A549 (cell line): ENCODE results near the gene TGFBR3L. TPM values are rescaled to one million over a fixed set of nuclear protein-coding genes. Genes with fewer than 3 reads are reported as not detected.

Experiments
- ATAC-seq, 2 experiments: fragments of 200-7000 bp in 1 of 2; fragments of >200 bp in 1 of 2; cut with Nextera tagmentation in 1 of 2; cut with Tn5 transposase in 1 of 2; 3 replicates each; pipeline versions ENCODE4 v1.8.0 to v1.9.1; 2018 to 2020; ENCODE audit warnings: mild to moderate bottlenecking in 1 of 2, moderate library complexity in 1 of 2
- CTCF ChIA-PET: fragments of 300-600 bp; sonication (Branson Sonifier 250); formaldehyde crosslinking; extraction: SDS; loops from one replicate; lab custom pipeline; 2021; ENCODE audit warnings: antibody characterized with exemption, inconsistent platforms; lab: Yijun Ruan, JAX
- POLR2A ChIA-PET: fragments of 350-600 bp; formaldehyde crosslinking; extraction: SDS; loops from one replicate; lab custom pipeline; 2021; ENCODE audit warnings: antibody characterized with exemption, inconsistent platforms; lab: Yijun Ruan, JAX
- DNase-seq, 2 experiments: peaks; one replicate each; pipeline versions ENCODE4 v3.0.0 to v3.0.0-alpha.2; 2011 to 2016; ENCODE audit warnings: low read depth in 1 of 2, low spot score in 1 of 2
- FAIRE-seq: peaks from 2 replicates; lab custom pipeline; 2011; peaks lifted over from hg19 to GRCh38; lab: Jason Lieb, UNC
- H3K27ac ChIP-seq, 2 experiments: fragments of >200 bp; sonication (Bioruptor Twin); formaldehyde crosslinking; 3 replicates each; pipeline ENCODE4 v1.5.1; 2016 to 2017
- H3K4me1 ChIP-seq: fragments of >200 bp; sonication (Bioruptor Twin); formaldehyde crosslinking; 3 replicates; pipeline ENCODE4 v1.6.1; 2016
- H3K4me2 ChIP-seq: fragments of >200 bp; sonication (Bioruptor Twin); formaldehyde crosslinking; 3 replicates; pipeline ENCODE4 v1.6.1; 2016
- H3K4me3 ChIP-seq: fragments of >200 bp; sonication (Bioruptor Twin); formaldehyde crosslinking; 3 replicates; pipeline ENCODE4 v1.5.1; 2016
- H3K9me3 ChIP-seq: fragments of >200 bp; sonication (Bioruptor Twin); formaldehyde crosslinking; 3 replicates; pipeline ENCODE4 v1.6.1; 2016
- CBX2 ChIP-seq: fragments of 200-600 bp; sonication (generic); IDR thresholded peaks from 2 replicates; pipeline ENCODE4 v1.6.1; 2016; ENCODE audit warnings: low read depth, mild to moderate bottlenecking, borderline replicate concordance
- CEBPB ChIP-seq, 2 experiments: fragments of >200 bp in 1 of 2; sonication (Bioruptor Twin) in 1 of 2; formaldehyde crosslinking in 1 of 2; IDR thresholded peaks; 2 replicates each; pipeline ENCODE4 v1.6.1; 2012 to 2016
- CHD2 ChIP-seq: fragments of 150-350 bp; IDR thresholded peaks from 2 replicates; pipeline ENCODE4 v1.6.1; 2014; ENCODE audit warnings: low read length; ENCODE audit not compliant: partially characterized antibody
- E2F6 ChIP-seq: IDR thresholded peaks from 2 replicates; pipeline ENCODE4 v1.6.1; 2012; ENCODE audit warnings: low read depth, borderline replicate concordance
- ESRRA ChIP-seq: fragments of 150-350 bp; IDR thresholded peaks from 2 replicates; pipeline ENCODE4 v1.6.1; 2014; ENCODE audit warnings: mild to moderate bottlenecking, low read length, borderline replicate concordance
- FOSL2 ChIP-seq, 2 experiments: fragments of 450-650 bp in 1 of 2; fragments of >200 bp in 1 of 2; sonication (Bioruptor Twin) in 1 of 2; formaldehyde crosslinking; IDR thresholded peaks; 2 replicates each; pipeline versions ENCODE4 v1.5.0 to v1.6.1; 2016 to 2020; ENCODE audit warnings: mild to moderate bottlenecking in 1 of 2, moderate library complexity in 1 of 2
- FOXS1 ChIP-seq: fragments of 250-450 bp; sonication (Bioruptor Pico); IDR thresholded peaks from 2 replicates; pipeline ENCODE4 v1.5.0; 2020; ENCODE audit warnings: mild to moderate bottlenecking, moderate library complexity
- HEYL ChIP-seq: fragments of 250-450 bp; sonication (Bioruptor Pico); IDR thresholded peaks from 2 replicates; pipeline ENCODE4 v1.8.0; 2021; ENCODE audit warnings: mild to moderate bottlenecking, moderate library complexity
- HOXB13 ChIP-seq: fragments of 250-450 bp; sonication (Bioruptor Pico); IDR thresholded peaks from 2 replicates; pipeline ENCODE4 v1.5.0; 2020; ENCODE audit warnings: low read depth, mild to moderate bottlenecking, moderate library complexity
- JUN ChIP-seq, 2 experiments: fragments of >200 bp; sonication (Bioruptor Twin); formaldehyde crosslinking; IDR thresholded peaks; 2 replicates in 1 of 2; 3 replicates in 1 of 2; pipeline ENCODE4 v1.6.1; 2016 to 2017
- KDM1A ChIP-seq: fragments of 200-600 bp; sonication (generic); IDR thresholded peaks from 2 replicates; pipeline ENCODE4 v1.6.1; 2016; ENCODE audit warnings: low read depth, mild to moderate bottlenecking
- KDM5A ChIP-seq: fragments of 200-600 bp; sonication (generic); IDR thresholded peaks from 2 replicates; pipeline ENCODE4 v1.6.1; 2016; ENCODE audit warnings: antibody characterized with exemption, mild to moderate bottlenecking
- MYC ChIP-seq: IDR thresholded peaks from 2 replicates; pipeline ENCODE4 v1.6.1; 2012; ENCODE audit warnings: mild to moderate bottlenecking, inconsistent platforms, low read length, improper control_type of control experiment, borderline replicate concordance
- NFE2L2 ChIP-seq: fragments of 150-350 bp; conservative IDR thresholded peaks from 2 replicates; pipeline ENCODE4 v1.6.1; 2014; ENCODE audit warnings: low read length
- RCOR1 ChIP-seq: fragments of 150-350 bp; IDR thresholded peaks from 2 replicates; pipeline ENCODE4 v1.6.1; 2014; ENCODE audit warnings: antibody characterized with exemption, low read length, low read depth
- SMC3 ChIP-seq: fragments of >200 bp; sonication (Bioruptor Twin); formaldehyde crosslinking; IDR thresholded peaks from 3 replicates; pipeline ENCODE4 v1.6.1; 2018; ENCODE audit warnings: inconsistent platforms
- USF2 ChIP-seq: fragments of 450-650 bp; IDR thresholded peaks from 2 replicates; pipeline ENCODE4 v1.6.1; 2014; ENCODE audit warnings: antibody characterized with exemption
- ZC3H11A ChIP-seq: fragments of 450-650 bp; IDR thresholded peaks from 2 replicates; pipeline ENCODE4 v1.6.1; 2014; ENCODE audit warnings: antibody characterized with exemption, mild to moderate bottlenecking
- ZNF302 ChIP-seq: fragments of 250-450 bp; sonication (Bioruptor Pico); IDR thresholded peaks from 2 replicates; pipeline ENCODE4 v1.9.0; 2021; ENCODE audit warnings: inconsistent platforms, mild to moderate bottlenecking, moderate library complexity
- WGBS: methylation state at CpG from one replicate; pipeline ENCODE4 v1.1.6; 2017; ENCODE audit errors: missing lambda C conversion rate; 5-methylcytosine and 5-hydroxymethylcytosine counted together
- polyA plus RNA-seq, 4 experiments: library from polyadenylated mRNA; depleted of rRNA in 3 of 4; stranded (reverse); fragments of >200 nt; fragmentation: RNase III in 1 of 4; extraction: RNeasy Plus Mini Kit Qiagen cat#74134 plus additional on column Dnase treatment in 1 of 4; gene quantifications; 2 replicates in 3 of 4; 3 replicates in 1 of 4; pipeline ENCODE4 v1.2.3, GENCODE V29; 2011 to 2017

The TGFBR3L gene
- polyA plus RNA-seq, 2 of the 4 experiments (the other 2 are of a cell fraction), result 0.21 to 1.2 TPM

- WGBS, result 95% methylated on average over 20 of the region's 54 CpGs
- Histone ChIP-seq H3K27ac (no peak overlapping the region), H3K4me2 (no peak overlapping the region), H3K9me3 (no peaks in the 10 kb centered on the region), H3K4me3 (no peak overlapping the region), H3K4me1 (no peaks in the 10 kb centered on the region; the same call in 1 of the 3 replicates)
- CTCF ChIA-PET, result interaction anchor here (1.4 kb wide), 1 partner anchor 42 kb away, joined by 4 read pairs; no protein-coding TSS in a partner anchor
- FAIRE-seq (no peak), ATAC-seq (no peak), DNase-seq (no peak)
- TF ChIP-seq KDM5A, result no peak
- TF ChIP-seq ESRRA, result no peak
- no peak for TF ChIP-seq CEBPB (IDR thresholded peaks at IDR 0.05)
- POLR2A ChIA-PET, result no interaction called here
Measured at GRCh38 chr19:7910321-7911161, 4.1 kb upstream of the TGFBR3L start.

- ATAC-seq (no peak), DNase-seq (no peak), FAIRE-seq (no peak)
- H3K27ac ChIP-seq, result no peak overlapping the region
- WGBS, result 88% methylated on average over 11 of the region's 18 CpGs
- H3K4me3 ChIP-seq, result no peak overlapping the region
- H3K4me1 ChIP-seq, result peaks cover 2% of the 10 kb centered on the region; the same call in 1 of the 3 replicates
- POLR2A ChIA-PET, result interaction anchor here (1.7 kb wide), 1 partner anchor 8 kb away, joined by 5 read pairs; the partner anchor contains the start of gene MAP2K7
- TF ChIP-seq NFE2L2, result no peak
- no peak for TF ChIP-seq KDM5A
- no peak for TF ChIP-seq HOXB13 (CRISPR knock-in tag)
- no peak for TF ChIP-seq CBX2
- no peak for TF ChIP-seq ZC3H11A
- no peak for TF ChIP-seq JUN (IDR thresholded peaks at IDR 0.05)
- no peak for TF ChIP-seq RCOR1
- no peak for TF ChIP-seq KDM1A
- no peak for TF ChIP-seq FOSL2 (IDR thresholded peaks at IDR 0.05)
- no peak for TF ChIP-seq FOSL2 (CRISPR knock-in tag; IDR thresholded peaks at IDR 0.05)
- TF ChIP-seq SMC3, result no peak
- TF ChIP-seq MYC, result no peak
- TF ChIP-seq ZNF302 (CRISPR knock-in tag), result no peak
- no peak for TF ChIP-seq HEYL (CRISPR knock-in tag)
- TF ChIP-seq USF2, result no peak
- no peak for TF ChIP-seq E2F6
- no peak for TF ChIP-seq FOXS1 (CRISPR knock-in tag)
- no peak overlapping the region for H3K4me2 ChIP-seq
- no peaks in the 10 kb centered on the region for H3K9me3 ChIP-seq
- CTCF ChIA-PET, result interaction anchor here (1.2 to 2.1 kb wide), 3 partner anchors 8 to 43 kb away, joined by 3 to 8 read pairs (median 6); partner anchors contain the start of gene MAP2K7
Measured at GRCh38 chr19:7911508-7912143, 3.0 kb upstream of the TGFBR3L start.

GRCh38 chr19:7912144-7912696 is 2.4 kb upstream of the TGFBR3L start:
- no peaks in the 10 kb centered on the region for H3K9me3 ChIP-seq
- peaks cover 6% of the 10 kb centered on the region for H3K4me1 ChIP-seq
- FAIRE-seq (no peak), DNase-seq (no peak), ATAC-seq (no peak)
- no peak overlapping the region for H3K27ac ChIP-seq
- H3K4me2 ChIP-seq, result no peak overlapping the region
- POLR2A ChIA-PET, result interaction anchor here (1.7 kb wide), 1 partner anchor 9 kb away, joined by 5 read pairs; the partner anchor contains the start of gene MAP2K7
- WGBS, result 93% methylated on average over 17 of the region's 31 CpGs
- no peak overlapping the region for H3K4me3 ChIP-seq
- CTCF ChIA-PET, result interaction anchor here (1.2 to 2.1 kb wide), 3 partner anchors 8 to 44 kb away, joined by 3 to 8 read pairs (median 6); partner anchors contain the start of gene MAP2K7
- no peak for TF ChIP-seq CHD2
